PFSK-1 (cell line): Measurements from ENCODE around the gene WWC1.

Source experiments
- FOXP2 ChIP-seq: optimal IDR thresholded peaks from 2 replicates; pipeline ENCODE3; 2011; ENCODE audit warnings: borderline replicate concordance, control low read depth, inconsistent platforms; ENCODE audit not compliant: insufficient read depth; ENCODE audit errors: extremely low read length, extremely low read depth
- POLR2AphosphoS5 ChIP-seq: IDR thresholded peaks from 2 replicates; pipeline ENCODE4 v1.6.1; 2012; ENCODE audit warnings: low read depth, mild to moderate bottlenecking, control low read depth, low read length, moderate library complexity
- SIN3A ChIP-seq: IDR thresholded peaks from 2 replicates; pipeline ENCODE4 v1.6.1; 2012; ENCODE audit warnings: mild to moderate bottlenecking, low read length, moderate library complexity, borderline replicate concordance; ENCODE audit not compliant: insufficient read depth
- TAF1 ChIP-seq: IDR thresholded peaks from 2 replicates; pipeline ENCODE4 v1.6.1; 2012; ENCODE audit warnings: low read length, control low read depth, borderline replicate concordance; ENCODE audit not compliant: insufficient read depth
- TF ChIP-seq, protein P1 (sequence below), 2 experiments: IDR thresholded peaks; 2 replicates each; pipeline versions ENCODE4 v1.6.1 to v1.8.0; 2011 to 2012; ENCODE audit warnings: low read depth in 2 of 2, low read length in 2 of 2, control low read depth in 1 of 2, inconsistent platforms in 1 of 2, mild to moderate bottlenecking in 1 of 2, moderate library complexity in 1 of 2; ENCODE audit not compliant: insufficient read depth in 1 of 2

WWC1 gene

DNA sequence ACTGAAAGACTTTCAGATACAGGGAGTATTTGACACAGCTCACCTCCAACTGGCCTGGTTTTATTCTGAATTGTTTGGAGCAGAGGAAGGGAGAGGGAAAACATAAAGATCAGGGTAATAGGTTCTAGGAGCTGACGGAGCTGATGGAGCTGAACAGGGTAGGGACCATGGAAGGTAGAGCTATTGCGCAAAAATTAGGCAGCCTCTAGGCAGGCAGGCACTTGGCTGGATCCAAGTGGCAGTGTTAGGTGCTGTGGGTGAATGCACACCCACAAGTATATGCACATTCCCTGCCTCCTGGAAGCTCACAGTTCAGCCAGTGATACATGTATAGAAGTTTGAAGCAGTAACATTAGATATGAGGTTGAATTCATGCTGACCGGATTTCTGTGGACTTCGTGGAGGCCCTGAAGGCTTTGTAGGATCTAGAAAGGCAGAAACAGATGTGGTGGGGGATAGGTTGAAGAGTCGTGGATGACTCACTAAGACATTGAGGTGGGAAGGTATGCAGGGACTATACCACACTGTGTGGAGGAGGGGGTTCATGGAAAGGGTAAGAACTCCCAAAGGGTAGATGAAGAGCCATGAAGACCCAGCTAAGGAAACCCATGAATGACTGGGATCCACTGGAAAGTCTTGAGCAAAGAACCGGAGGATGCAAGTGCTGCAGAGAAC, 50.8 kb downstream of the WWC1 start:
- TF ChIP-seq POLR2AphosphoS5 (no peak), TAF1 (no peak), FOXP2 (no peak), SIN3A (no peak)
- TF ChIP-seq, protein P1, sequence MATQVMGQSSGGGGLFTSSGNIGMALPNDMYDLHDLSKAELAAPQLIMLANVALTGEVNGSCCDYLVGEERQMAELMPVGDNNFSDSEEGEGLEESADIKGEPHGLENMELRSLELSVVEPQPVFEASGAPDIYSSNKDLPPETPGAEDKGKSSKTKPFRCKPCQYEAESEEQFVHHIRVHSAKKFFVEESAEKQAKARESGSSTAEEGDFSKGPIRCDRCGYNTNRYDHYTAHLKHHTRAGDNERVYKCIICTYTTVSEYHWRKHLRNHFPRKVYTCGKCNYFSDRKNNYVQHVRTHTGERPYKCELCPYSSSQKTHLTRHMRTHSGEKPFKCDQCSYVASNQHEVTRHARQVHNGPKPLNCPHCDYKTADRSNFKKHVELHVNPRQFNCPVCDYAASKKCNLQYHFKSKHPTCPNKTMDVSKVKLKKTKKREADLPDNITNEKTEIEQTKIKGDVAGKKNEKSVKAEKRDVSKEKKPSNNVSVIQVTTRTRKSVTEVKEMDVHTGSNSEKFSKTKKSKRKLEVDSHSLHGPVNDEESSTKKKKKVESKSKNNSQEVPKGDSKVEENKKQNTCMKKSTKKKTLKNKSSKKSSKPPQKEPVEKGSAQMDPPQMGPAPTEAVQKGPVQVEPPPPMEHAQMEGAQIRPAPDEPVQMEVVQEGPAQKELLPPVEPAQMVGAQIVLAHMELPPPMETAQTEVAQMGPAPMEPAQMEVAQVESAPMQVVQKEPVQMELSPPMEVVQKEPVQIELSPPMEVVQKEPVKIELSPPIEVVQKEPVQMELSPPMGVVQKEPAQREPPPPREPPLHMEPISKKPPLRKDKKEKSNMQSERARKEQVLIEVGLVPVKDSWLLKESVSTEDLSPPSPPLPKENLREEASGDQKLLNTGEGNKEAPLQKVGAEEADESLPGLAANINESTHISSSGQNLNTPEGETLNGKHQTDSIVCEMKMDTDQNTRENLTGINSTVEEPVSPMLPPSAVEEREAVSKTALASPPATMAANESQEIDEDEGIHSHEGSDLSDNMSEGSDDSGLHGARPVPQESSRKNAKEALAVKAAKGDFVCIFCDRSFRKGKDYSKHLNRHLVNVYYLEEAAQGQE (IDR thresholded peaks at IDR 0.05; ENCODE audit: insufficient read depth in 1 of 2, low read depth in 2 of 2, low read length in 2 of 2): no peak

DNA sequence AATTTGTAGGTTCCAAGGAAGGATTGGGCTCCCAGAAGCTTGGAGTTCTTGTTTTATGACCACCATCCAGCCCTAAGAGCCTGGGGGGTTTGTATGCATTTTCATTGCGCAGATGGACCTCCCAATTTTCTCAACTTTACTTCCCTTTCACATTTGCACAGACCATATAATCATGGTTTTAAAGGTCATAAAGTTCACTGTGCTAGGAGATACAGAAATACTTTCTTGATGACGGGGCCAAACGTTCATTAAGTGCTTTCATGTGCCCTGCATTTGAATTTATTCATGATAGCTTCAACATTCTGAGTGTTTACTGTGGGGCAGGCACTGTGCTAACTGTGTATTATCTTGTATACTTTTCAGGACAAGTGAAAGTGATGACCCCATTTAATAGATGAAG, 51.5 kb downstream of the WWC1 start:
- TF ChIP-seq FOXP2 (no peak), TAF1 (no peak), SIN3A (no peak), POLR2AphosphoS5 (no peak)
- TF ChIP-seq, protein P1 (IDR thresholded peaks at IDR 0.05; ENCODE audit: insufficient read depth in 1 of 2, low read depth in 2 of 2, low read length in 2 of 2): no peak

DNA sequence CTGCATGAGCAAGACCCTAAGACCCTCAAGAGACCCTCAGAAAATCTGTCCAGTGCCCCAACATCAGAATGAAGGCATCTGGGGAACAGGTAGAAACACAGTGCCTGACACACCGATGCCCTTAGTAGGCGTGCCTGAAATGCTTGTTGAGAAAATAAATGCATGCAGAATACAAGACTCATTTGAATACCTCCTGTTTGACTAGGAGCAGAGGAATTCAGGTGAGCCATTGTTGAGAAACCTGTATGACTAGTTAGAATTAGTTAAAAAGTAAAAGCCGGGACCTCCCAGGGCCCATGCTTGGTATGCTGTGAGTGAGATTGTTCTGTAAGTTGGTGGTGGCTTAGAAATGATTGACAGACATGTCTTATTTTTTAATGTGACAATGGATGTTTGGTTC, 55.0 kb downstream of the WWC1 start:
- TF ChIP-seq POLR2AphosphoS5: no peak
- TF ChIP-seq, protein P1 (IDR thresholded peaks at IDR 0.05; ENCODE audit: insufficient read depth in 1 of 2, low read depth in 2 of 2, low read length in 2 of 2): no peak
- no peak for TF ChIP-seq TAF1
- TF ChIP-seq SIN3A: no peak
- no peak for TF ChIP-seq FOXP2

DNA sequence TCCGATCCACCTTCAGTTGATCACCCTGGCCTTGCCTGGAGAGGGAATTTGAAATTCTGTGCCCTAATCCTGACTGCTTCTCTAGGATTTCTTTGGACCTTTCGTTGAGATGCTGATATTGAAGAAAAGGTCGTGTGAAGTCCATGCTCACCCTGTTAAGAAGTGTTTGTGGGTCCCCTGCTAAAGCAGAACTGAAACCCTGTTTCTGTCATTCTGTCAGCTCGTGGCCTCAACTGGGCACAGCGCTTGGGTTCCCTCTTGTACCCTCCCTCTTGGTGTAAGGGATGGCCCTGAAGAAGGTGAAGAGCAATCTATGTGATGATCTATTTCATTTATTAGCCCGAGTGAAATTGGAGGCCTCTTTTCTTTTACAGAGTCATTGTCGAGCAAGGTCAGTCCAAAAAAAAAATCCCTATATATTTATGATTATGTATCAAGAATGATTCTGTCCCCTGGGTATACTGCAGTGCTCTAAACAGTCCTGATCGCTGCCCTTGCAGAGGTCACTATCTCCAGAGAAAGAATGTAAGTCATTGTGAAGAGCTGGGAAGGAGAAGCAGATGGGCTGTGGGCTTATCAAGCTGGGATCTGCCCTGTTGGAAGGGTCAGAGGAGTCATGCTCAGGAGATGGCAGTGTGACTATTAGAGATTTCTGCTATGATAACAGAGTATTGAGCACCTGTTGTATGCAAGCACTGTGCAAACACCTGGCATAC, 56.1 kb downstream of the WWC1 start:
- no peak for TF ChIP-seq SIN3A
- TF ChIP-seq, protein P1 (IDR thresholded peaks at IDR 0.05; ENCODE audit: insufficient read depth in 1 of 2, low read depth in 2 of 2, low read length in 2 of 2): no peak
- TF ChIP-seq POLR2AphosphoS5: no peak
- no peak for TF ChIP-seq FOXP2
- TF ChIP-seq TAF1: no peak
